NCI-H1105 (cell line): ENCODE measurements around the gene DTX3L.

ENCODE experiments used
- DNase-seq: peaks from one replicate; lab custom pipeline; 2025; lab: John Stamatoyannopoulos, UW

DTX3L gene

GRCh38 chr3:122564155-122564912, at the start of gene DTX3L, which contains the start of gene PARP9:
TSS of gene DTX3L (plus strand) at chr3:122564338. CDS start at chr3:122564427, 89 bp downstream.
TSS of gene PARP9 (minus strand) at chr3:122564300. CDS start at chr3:122559620, 4,680 bp downstream.
- peak; percentile 82 for DNase-seq

- no peak for DNase-seq
These were observed 49.1 kb upstream of the DTX3L start for GRCh38 chr3:122515020-122515468.

GRCh38 chr3:122515870-122516269, 48.3 kb upstream of the DTX3L start:
- no peak for DNase-seq

GRCh38 chr3:122516846-122517360, 47.2 kb upstream of the DTX3L start:
- DNase-seq, result no peak

GRCh38 chr3:122519693-122520092, 44.4 kb upstream of the DTX3L start:
- DNase-seq, result no peak

GRCh38 chr3:122520861-122521260, 43.3 kb upstream of the DTX3L start:
- DNase-seq, result no peak

- DNase-seq, result no peak
These were observed 40.8 kb upstream of the DTX3L start for GRCh38 chr3:122523317-122523716.

GRCh38 chr3:122530164-122530563, 34.0 kb upstream of the DTX3L start:
- DNase-seq, result no peak

GRCh38 chr3:122533480-122533879, 30.7 kb upstream of the DTX3L start:
- no peak for DNase-seq

- no peak for DNase-seq
These were observed 30.2 kb upstream of the DTX3L start for GRCh38 chr3:122533931-122534334.

GRCh38 chr3:122535964-122536631, 28.0 kb upstream of the DTX3L start:
- no peak for DNase-seq

GRCh38 chr3:122536632-122537001, 27.5 kb upstream of the DTX3L start:
- no peak for DNase-seq

GRCh38 chr3:122538956-122539490, 25.1 kb upstream of the DTX3L start:
- no peak for DNase-seq

- no peak for DNase-seq
These were observed 18.0 kb upstream of the DTX3L start for GRCh38 chr3:122546151-122546550.

- no peak for DNase-seq
These were observed 16.1 kb upstream of the DTX3L start for GRCh38 chr3:122548076-122548475.

- no peak for DNase-seq
These were observed 15.5 kb upstream of the DTX3L start for GRCh38 chr3:122548619-122549018.

GRCh38 chr3:122553171-122553570, 11.0 kb upstream of the DTX3L start:
- no peak for DNase-seq

GRCh38 chr3:122555275-122556071, 8.7 kb upstream of the DTX3L start:
- no peak for DNase-seq

- DNase-seq, result no peak
These were observed 6.8 kb upstream of the DTX3L start for GRCh38 chr3:122557356-122557755.

- DNase-seq, result no peak
These were observed 5.5 kb upstream of the DTX3L start for GRCh38 chr3:122558605-122559004.

GRCh38 chr3:122559906-122560305, 4.2 kb upstream of the DTX3L start:
- DNase-seq, result no peak

- DNase-seq, result peak; percentile 58
These were observed 3.5 kb upstream of the DTX3L start for GRCh38 chr3:122560680-122561079.
